BLaER1 treated with 17β-estradiol and CSF1 and Interleukin-3, amounts not matched to agents 10 nM and 100 nM (cell line): ENCODE data around the gene RCCD1.
"Not testable (repeated sequence)": the region's sequence is repeated elsewhere in the genome, so short reads cannot be mapped to it uniquely, and the experiment has no call there.

Experiments used
- H3K27ac ChIP-seq, 11 experiments: shearing (Covaris generic); formaldehyde crosslinking; 2 replicates each; pipeline ENCODE4 v1.8.1; 2022
- H3K27me3 ChIP-seq, 11 experiments: shearing (Covaris generic); formaldehyde crosslinking; 2 replicates each; pipeline ENCODE4 v1.8.1; 2022
- H3K36me3 ChIP-seq, 11 experiments: shearing (Covaris generic); formaldehyde crosslinking; 2 replicates each; pipeline ENCODE4 v1.8.1; 2022
- H3K4me1 ChIP-seq, 10 experiments: shearing (Covaris generic); formaldehyde crosslinking; 2 replicates each; pipeline ENCODE4 v1.8.1; 2022
- H3K4me2 ChIP-seq, 11 experiments: shearing (Covaris generic); formaldehyde crosslinking; 2 replicates each; pipeline ENCODE4 v1.8.1; 2022
- H3K4me3 ChIP-seq, 10 experiments: shearing (Covaris generic); formaldehyde crosslinking; 2 replicates each; pipeline ENCODE4 v1.8.1; 2022
- H3K9ac ChIP-seq, 11 experiments: shearing (Covaris generic); formaldehyde crosslinking; 2 replicates each; pipeline ENCODE4 v1.8.1; 2022
- H3K9me3 ChIP-seq, 11 experiments: shearing (Covaris generic); formaldehyde crosslinking; replicated peaks in 1 of 11; 2 replicates each; pipeline ENCODE4 v1.8.1; 2022
- H4K20me1 ChIP-seq, 11 experiments: shearing (Covaris generic); formaldehyde crosslinking; 2 replicates each; pipeline ENCODE4 v1.8.1; 2022
- Cebpa-rat ChIP-seq, 11 experiments: shearing (Covaris generic); IDR thresholded peaks; 2 replicates each; pipeline ENCODE4 v1.8.1; 2022

The RCCD1 gene

GRCh38 chr15:90915808-90916440 lies 38.8 kb upstream of the RCCD1 start:
- peaks cover 0 to 12% (median 0%) of the 10 kb centered on the region in 11 experiments; a peak in 3 of 22 replicates for H4K20me1 ChIP-seq
- no peaks in the 10 kb centered on the region for H3K27me3 ChIP-seq
- H3K4me3 ChIP-seq, result no peak overlapping the region
- peak overlapping the region; percentile 52 to 72 (median 58) for H3K4me2 ChIP-seq
- H3K9ac ChIP-seq, result peak overlapping the region; percentile 27 to 61 (median 48); a peak in 18 of 22 replicates
- H3K4me1 ChIP-seq, result peaks cover 22 to 38% (median 29%) of the 10 kb centered on the region in 10 experiments
- no peaks in the 10 kb centered on the region for H3K9me3 ChIP-seq
- peak overlapping the region; percentile 42 to 77 (median 64); a peak in 21 of 22 replicates for H3K27ac ChIP-seq
- H3K36me3 ChIP-seq, result peaks cover 89 to 100% (median 98%) of the 10 kb centered on the region in 11 experiments
- no peak for TF ChIP-seq Cebpa-rat (IDR thresholded peaks at IDR 0.05)

DNA sequence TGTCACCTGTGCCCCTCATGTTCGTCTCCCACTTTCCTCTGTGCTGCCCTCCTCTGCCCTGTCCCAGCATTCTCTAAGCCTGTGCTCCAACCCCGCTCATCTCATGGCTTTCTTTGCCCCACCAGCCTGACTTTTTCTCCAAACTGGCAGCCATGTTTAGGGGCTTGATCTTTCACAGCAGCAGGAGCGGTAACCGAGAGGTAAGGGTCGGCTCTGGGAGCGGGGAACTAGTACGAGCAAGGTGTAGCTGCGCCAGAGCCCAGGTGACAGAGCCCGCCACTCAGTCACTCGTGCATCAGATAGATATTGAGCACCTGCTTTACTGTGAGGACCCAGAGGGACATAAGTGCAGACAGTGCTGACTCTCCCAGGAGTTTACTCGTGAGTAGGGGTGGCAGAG lies 38.2 kb upstream of the RCCD1 start:
- peaks cover 22 to 38% (median 29%) of the 10 kb centered on the region in 10 experiments for H3K4me1 ChIP-seq
- peak overlapping the region in 10 of 11 experiments; percentile 27 to 61 (median 48); a peak in 12 of 22 replicates for H3K9ac ChIP-seq
- no peak overlapping the region for H3K4me3 ChIP-seq
- no peak for TF ChIP-seq Cebpa-rat (IDR thresholded peaks at IDR 0.05)
- peaks cover 89 to 100% (median 98%) of the 10 kb centered on the region in 11 experiments for H3K36me3 ChIP-seq
- H3K27me3 ChIP-seq, result no peaks in the 10 kb centered on the region
- H4K20me1 ChIP-seq, result peaks cover 0 to 12% (median 0%) of the 10 kb centered on the region in 11 experiments; a peak in 3 of 22 replicates
- H3K9me3 ChIP-seq, result no peaks in the 10 kb centered on the region
- peak overlapping the region; percentile 42 to 77 (median 64); a peak in 19 of 22 replicates for H3K27ac ChIP-seq
- H3K4me2 ChIP-seq, result peak overlapping the region in 10 of 11 experiments; percentile 52 to 72 (median 58); a peak in 17 of 22 replicates

GRCh38 chr15:90917569-90917968 lies 37.1 kb upstream of the RCCD1 start:
- no peak for TF ChIP-seq Cebpa-rat (IDR thresholded peaks at IDR 0.05)

DNA sequence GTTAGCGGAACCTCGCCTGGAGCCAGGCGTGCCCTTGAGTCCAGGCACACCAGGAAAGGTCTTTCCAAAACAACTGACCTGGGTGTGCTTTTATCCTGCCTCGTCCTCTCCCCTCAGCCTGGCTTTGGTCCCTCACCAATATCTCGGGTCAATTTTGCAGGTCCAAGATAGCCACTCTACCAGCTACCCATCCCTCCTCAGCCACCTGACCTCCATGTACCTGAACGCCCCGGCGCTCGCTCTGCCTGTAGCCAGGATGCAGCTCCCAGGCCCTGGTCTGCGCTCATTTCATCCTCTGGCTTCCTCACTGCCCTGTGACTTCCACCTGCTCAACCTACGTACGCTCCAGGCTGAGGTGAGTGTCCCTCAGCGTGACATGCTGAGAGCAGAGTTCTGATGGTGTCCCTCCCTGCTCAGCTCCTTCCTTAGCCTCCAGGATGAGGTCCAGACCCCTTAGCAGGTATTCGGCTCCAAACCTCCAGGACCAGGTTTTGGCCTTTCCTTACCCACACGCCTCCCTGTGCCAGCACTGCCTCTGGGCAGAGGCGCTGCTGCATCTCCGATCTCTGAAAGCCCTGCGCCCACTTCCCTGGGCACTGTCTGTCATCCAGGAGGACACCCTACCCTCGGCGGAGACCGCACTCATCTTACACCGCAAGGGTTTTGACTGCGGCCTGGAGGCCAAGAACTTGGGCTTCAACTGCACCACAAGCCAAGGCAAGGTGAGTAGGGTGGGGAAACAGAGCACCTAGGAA lies 36.5 kb upstream of the RCCD1 start:
- TF ChIP-seq Cebpa-rat (IDR thresholded peaks at IDR 0.05), result no peak

More at GRCh38 chr15:90917569-90917968, 37.1 kb upstream of the RCCD1 start:
- Histone ChIP-seq H3K36me3 (peaks cover 85 to 100% (median 95%) of the 10 kb centered on the region in 11 experiments), H3K27me3 (no peaks in the 10 kb centered on the region), H3K4me1 (peaks cover 22 to 38% (median 29%) of the 10 kb centered on the region in 10 experiments), H3K4me2 (no peak overlapping the region), H3K9me3 (no peaks in the 10 kb centered on the region), H3K27ac (no peak overlapping the region), H3K4me3 (no peak overlapping the region), H4K20me1 (peaks cover 0 to 12% (median 0%) of the 10 kb centered on the region in 11 experiments; a peak in 2 of 22 replicates), H3K9ac (no peak overlapping the region)

GRCh38 chr15:90918835-90919234 lies 35.8 kb upstream of the RCCD1 start:
- Histone ChIP-seq H3K9ac (no peak overlapping the region), H3K9me3 (no peaks in the 10 kb centered on the region), H3K4me2 (no peak overlapping the region), H3K36me3 (peaks cover 72 to 99% (median 86%) of the 10 kb centered on the region in 11 experiments), H3K27me3 (no peaks in the 10 kb centered on the region), H3K4me3 (no peak overlapping the region), H3K27ac (no peak overlapping the region), H4K20me1 (peaks cover 0 to 6% (median 0%) of the 10 kb centered on the region in 11 experiments; a peak in 2 of 22 replicates), H3K4me1 (peaks cover 22 to 29% (median 27%) of the 10 kb centered on the region in 10 experiments)
- no peak for TF ChIP-seq Cebpa-rat (IDR thresholded peaks at IDR 0.05)

More for the DNA sequence above, 36.5 kb upstream of the RCCD1 start:
- Histone ChIP-seq H3K4me3 (no peak overlapping the region), H4K20me1 (peaks cover 0 to 12% (median 0%) of the 10 kb centered on the region in 11 experiments; a peak in 2 of 22 replicates), H3K9ac (no peak overlapping the region; a peak in 1 of 22 replicates), H3K27ac (no peak overlapping the region), H3K4me2 (no peak overlapping the region), H3K4me1 (peaks cover 22 to 35% (median 29%) of the 10 kb centered on the region in 10 experiments), H3K9me3 (no peaks in the 10 kb centered on the region), H3K36me3 (peaks cover 79 to 99% (median 92%) of the 10 kb centered on the region in 11 experiments), H3K27me3 (no peaks in the 10 kb centered on the region)

DNA sequence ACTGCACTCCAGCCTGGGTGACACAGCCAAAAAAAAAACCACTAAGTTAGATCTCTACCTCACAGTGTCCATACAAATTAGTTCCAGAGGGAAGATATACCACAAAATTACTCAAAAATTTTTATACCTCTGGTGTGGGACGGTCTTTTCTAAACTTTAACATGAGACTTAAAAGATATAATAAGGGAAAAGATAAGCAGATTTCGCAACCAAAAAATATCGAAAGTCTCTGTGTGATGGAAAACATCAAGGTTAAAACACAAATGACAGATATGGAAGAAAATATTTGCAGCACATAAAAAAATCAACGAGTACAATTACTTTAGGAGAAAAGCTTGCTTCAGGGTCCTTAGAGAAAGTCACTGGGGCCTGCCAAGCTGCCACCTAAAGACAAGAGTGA lies 32.8 kb upstream of the RCCD1 start:
- no peaks in the 10 kb centered on the region for H3K27me3 ChIP-seq

DNA sequence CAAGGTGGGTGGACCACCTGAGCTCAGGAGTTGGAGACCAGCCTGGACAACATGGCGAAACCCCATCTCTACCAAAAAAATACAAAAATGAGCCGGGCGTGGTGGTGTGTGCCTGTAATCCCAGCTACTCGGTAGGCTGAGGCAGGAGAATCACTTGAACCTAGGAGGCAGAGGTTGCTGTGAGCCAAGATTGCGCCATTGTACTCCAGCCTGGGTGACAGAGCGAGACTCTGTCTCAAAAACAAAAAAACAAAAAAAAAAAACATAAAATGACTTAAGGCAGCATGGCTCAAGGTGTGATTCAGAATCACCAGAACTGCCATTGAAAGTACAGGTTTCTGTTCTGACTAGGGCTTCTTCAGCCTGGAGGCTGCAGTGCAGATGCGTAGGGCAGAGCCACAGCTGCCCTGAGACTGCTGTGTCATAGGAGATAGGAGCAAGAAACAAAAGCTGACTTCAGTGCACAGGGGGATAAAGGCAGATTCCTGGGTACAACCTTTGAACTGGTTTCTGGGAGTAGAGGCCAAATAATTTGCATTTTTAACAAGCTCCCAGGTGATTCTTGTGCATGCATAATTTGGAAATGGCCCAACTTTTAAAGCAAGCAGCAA lies 31.9 kb upstream of the RCCD1 start:
- not testable (repeated sequence) for H3K27me3 ChIP-seq, H4K20me1 ChIP-seq, H3K4me3 ChIP-seq, H3K4me2 ChIP-seq, H3K4me1 ChIP-seq, H3K27ac ChIP-seq, H3K9ac ChIP-seq, H3K9me3 ChIP-seq
- H3K36me3 ChIP-seq, result peaks cover 40 to 63% (median 48%) of the 10 kb centered on the region in 11 experiments

More for the DNA sequence above, 32.8 kb upstream of the RCCD1 start:
- Histone ChIP-seq H4K20me1 (no peaks in the 10 kb centered on the region; a peak in 1 of 22 replicates), H3K9me3 (no peaks in the 10 kb centered on the region), H3K4me2 (no peak overlapping the region), H3K4me3 (no peak overlapping the region), H3K27ac (no peak overlapping the region), H3K36me3 (peaks cover 50 to 72% (median 57%) of the 10 kb centered on the region in 11 experiments), H3K9ac (no peak overlapping the region), H3K4me1 (no peaks in the 10 kb centered on the region)
- peak in 1 of 11 experiments; percentile 51; a peak in 2 of 22 replicates for TF ChIP-seq Cebpa-rat (IDR thresholded peaks at IDR 0.05)

DNA sequence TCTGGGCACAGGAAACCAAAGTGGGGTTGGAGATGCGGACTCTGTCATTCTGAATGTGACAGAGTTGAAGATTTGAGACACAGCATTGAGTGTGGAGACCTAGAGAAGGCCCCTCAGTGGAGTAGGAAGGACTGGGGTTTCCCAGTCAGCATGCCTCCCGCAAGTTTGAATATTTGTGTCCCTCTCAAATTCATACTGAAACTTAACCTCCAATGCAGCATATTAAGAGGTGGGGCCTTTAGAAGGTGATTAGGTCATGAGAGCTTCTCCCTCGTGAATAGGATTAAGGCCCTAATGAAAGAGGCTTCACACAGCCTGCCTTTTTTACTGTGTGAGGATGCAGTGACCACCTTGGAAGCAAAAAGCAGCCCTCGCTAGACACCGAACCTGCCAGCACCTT lies 30.3 kb upstream of the RCCD1 start:
- Histone ChIP-seq H3K27me3 (no peaks in the 10 kb centered on the region), H3K4me1 (peaks cover 10 to 18% (median 16%) of the 10 kb centered on the region in 10 experiments), H3K4me3 (no peak overlapping the region), H3K4me2 (no peak overlapping the region), H3K36me3 (peaks cover 25 to 47% (median 32%) of the 10 kb centered on the region in 11 experiments), H3K27ac (no peak overlapping the region), H3K9me3 (no peaks in the 10 kb centered on the region), H3K9ac (peak overlapping the region in 1 of 11 experiments; percentile 34; a peak in 1 of 22 replicates), H4K20me1 (no peaks in the 10 kb centered on the region; a peak in 1 of 22 replicates)
- no peak for TF ChIP-seq Cebpa-rat (IDR thresholded peaks at IDR 0.05)

- H4K20me1 ChIP-seq, H3K27me3 ChIP-seq, H3K27ac ChIP-seq, H3K4me3 ChIP-seq, H3K9me3 ChIP-seq, H3K4me2 ChIP-seq, H3K9ac ChIP-seq: not testable (repeated sequence)
- H3K4me1 ChIP-seq, result peaks cover 27 to 35% (median 32%) of the 10 kb centered on the region in 10 experiments
- peaks cover under 1 to 23% (median 8%) of the 10 kb centered on the region in 11 experiments; a peak in 17 of 22 replicates for H3K36me3 ChIP-seq
Observed at GRCh38 chr15:90926766-90927165, 27.9 kb upstream of the RCCD1 start.
